PC-3 (cell line): Measurements from ENCODE around the gene GALNT11.

Source experiments
- CTCF ChIP-seq: fragments of 300-600 bp; sonication (generic); conservative IDR thresholded peaks from 2 replicates; pipeline ENCODE4 v1.5.1; 2017; ENCODE audit warnings: antibody characterized with exemption, low read depth, mild to moderate bottlenecking, low read length
- EZH2phosphoT487 ChIP-seq: fragments of 300-600 bp; sonication (generic); IDR thresholded peaks from 2 replicates; pipeline ENCODE4 v1.6.1; 2018; ENCODE audit warnings: mild to moderate bottlenecking, antibody characterized with exemption, low read length, borderline replicate concordance

- TF ChIP-seq CTCF = no peak
- TF ChIP-seq EZH2phosphoT487 = no peak
Observed at GRCh38 chr7:152140067-152140466, 114.6 kb downstream of the GALNT11 start.
